Testis (tissue), 2 donors: ENCODE results near the gene ELOVL7.

ENCODE experiments used
- POLR2A ChIP-seq: fragments of 450-650 bp; IDR thresholded peaks from one replicate; pipeline ENCODE4 v1.6.1; 2017; ENCODE audit warnings: antibody characterized with exemption, mild to moderate bottlenecking, moderate library complexity
- TF ChIP-seq, protein P1 (sequence below), 3 experiments: fragments of 450-650 bp in 2 of 3; fragments of 200-600 bp in 1 of 3; sonication (generic) in 1 of 3; IDR thresholded peaks; one replicate each; pipeline ENCODE4 v1.5.1; 2016 to 2019; ENCODE audit warnings: antibody characterized with exemption in 3 of 3, mild to moderate bottlenecking in 2 of 3, moderate library complexity in 1 of 3

DNA sequence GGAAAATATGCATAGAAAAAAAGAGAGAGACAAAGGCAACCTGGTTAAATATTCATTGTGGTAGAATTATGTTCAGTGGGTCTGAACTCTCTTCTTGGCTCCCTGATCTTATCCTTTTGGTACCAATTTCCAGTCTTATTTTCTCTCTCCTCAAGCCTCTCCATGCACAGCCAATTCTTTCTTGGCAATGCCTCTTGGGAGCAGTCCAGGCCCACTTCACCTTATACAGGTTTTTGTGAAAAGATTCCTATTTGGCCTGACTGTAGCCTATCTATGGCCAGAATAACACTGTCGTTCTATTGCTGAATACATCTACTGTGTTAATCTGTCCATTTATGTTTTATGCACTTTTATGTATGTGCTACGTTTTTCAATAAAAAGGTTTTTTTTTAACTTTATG lies 2.7 kb downstream of the ELOVL7 start:
- TF ChIP-seq, protein P1, sequence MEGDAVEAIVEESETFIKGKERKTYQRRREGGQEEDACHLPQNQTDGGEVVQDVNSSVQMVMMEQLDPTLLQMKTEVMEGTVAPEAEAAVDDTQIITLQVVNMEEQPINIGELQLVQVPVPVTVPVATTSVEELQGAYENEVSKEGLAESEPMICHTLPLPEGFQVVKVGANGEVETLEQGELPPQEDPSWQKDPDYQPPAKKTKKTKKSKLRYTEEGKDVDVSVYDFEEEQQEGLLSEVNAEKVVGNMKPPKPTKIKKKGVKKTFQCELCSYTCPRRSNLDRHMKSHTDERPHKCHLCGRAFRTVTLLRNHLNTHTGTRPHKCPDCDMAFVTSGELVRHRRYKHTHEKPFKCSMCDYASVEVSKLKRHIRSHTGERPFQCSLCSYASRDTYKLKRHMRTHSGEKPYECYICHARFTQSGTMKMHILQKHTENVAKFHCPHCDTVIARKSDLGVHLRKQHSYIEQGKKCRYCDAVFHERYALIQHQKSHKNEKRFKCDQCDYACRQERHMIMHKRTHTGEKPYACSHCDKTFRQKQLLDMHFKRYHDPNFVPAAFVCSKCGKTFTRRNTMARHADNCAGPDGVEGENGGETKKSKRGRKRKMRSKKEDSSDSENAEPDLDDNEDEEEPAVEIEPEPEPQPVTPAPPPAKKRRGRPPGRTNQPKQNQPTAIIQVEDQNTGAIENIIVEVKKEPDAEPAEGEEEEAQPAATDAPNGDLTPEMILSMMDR (IDR thresholded peaks at IDR 0.05): no peak
- TF ChIP-seq POLR2A: no peak
